ENCODE measurements around the gene POLN.

POLN gene

GRCh38 chr4:2083116-2083825, 158.7 kb downstream of the POLN start:
- Histone ChIP-seq H3K9me3 (ENCODE audit: low read depth, low read length) (no peaks in the 10 kb centered on the region), H3K27ac (no peak overlapping the region), H3K36me3 (ENCODE audit: insufficient read depth, low read length) (no peaks in the 10 kb centered on the region), H3K4me3 (no peak overlapping the region), H3K9ac (ENCODE audit: insufficient read length) (no peak overlapping the region)
- no peak for DNase-seq (ENCODE audit: low read depth, low spot score)
- TF ChIP-seq POLR2AphosphoS5 (IDR thresholded peaks at IDR 0.05; ENCODE audit: borderline replicate concordance, low read depth, low read length) = no peak
- TF ChIP-seq FOXP2 (optimal IDR thresholded peaks at IDR 0.05; ENCODE audit: control extremely low read depth, extremely low read length, insufficient read depth) = no peak
- TF ChIP-seq EZH2 (IDR thresholded peaks at IDR 0.05) = no peak

GRCh38 chr4:2082627-2083026, 159.3 kb downstream of the POLN start:
- no peak overlapping the region for H3K27ac ChIP-seq
- DNase-seq (ENCODE audit: low read depth, low spot score) = no peak
- no peak for TF ChIP-seq POLR2AphosphoS5 (IDR thresholded peaks at IDR 0.05; ENCODE audit: borderline replicate concordance, low read depth, low read length)
- no peak for TF ChIP-seq EZH2 (IDR thresholded peaks at IDR 0.05)
- no peak for TF ChIP-seq FOXP2 (optimal IDR thresholded peaks at IDR 0.05; ENCODE audit: control extremely low read depth, extremely low read length, insufficient read depth)

GRCh38 chr4:2082118-2082517, 159.8 kb downstream of the POLN start:
- H3K4me3 ChIP-seq = no peak overlapping the region
- TF ChIP-seq EZH2 (IDR thresholded peaks at IDR 0.05) (no peak), FOXP2 (optimal IDR thresholded peaks at IDR 0.05; ENCODE audit: control extremely low read depth, extremely low read length, insufficient read depth) (no peak), POLR2AphosphoS5 (IDR thresholded peaks at IDR 0.05; ENCODE audit: borderline replicate concordance, low read depth, low read length) (no peak)
- H3K36me3 ChIP-seq (ENCODE audit: insufficient read depth, low read length) = no peaks in the 10 kb centered on the region
- DNase-seq (ENCODE audit: low read depth, low spot score) = no peak
- H3K27ac ChIP-seq = no peak overlapping the region
- no peak overlapping the region for H3K9ac ChIP-seq (ENCODE audit: insufficient read length)
- H3K9me3 ChIP-seq (ENCODE audit: low read depth, low read length) = no peaks in the 10 kb centered on the region

More at GRCh38 chr4:2082627-2083026, 159.3 kb downstream of the POLN start:
- H3K9ac ChIP-seq (ENCODE audit: insufficient read length) = no peak overlapping the region
- no peaks in the 10 kb centered on the region for H3K36me3 ChIP-seq (ENCODE audit: insufficient read depth, low read length)
- no peak overlapping the region for H3K4me3 ChIP-seq
- H3K9me3 ChIP-seq (ENCODE audit: low read depth, low read length) = no peaks in the 10 kb centered on the region

GRCh38 chr4:2081540-2081939, 160.4 kb downstream of the POLN start:
- TF ChIP-seq EZH2 (IDR thresholded peaks at IDR 0.05) (no peak), POLR2AphosphoS5 (IDR thresholded peaks at IDR 0.05; ENCODE audit: borderline replicate concordance, low read depth, low read length) (no peak), FOXP2 (optimal IDR thresholded peaks at IDR 0.05; ENCODE audit: control extremely low read depth, extremely low read length, insufficient read depth) (no peak)
- Histone ChIP-seq H3K36me3 (ENCODE audit: insufficient read depth, low read length) (no peaks in the 10 kb centered on the region), H3K9me3 (ENCODE audit: low read depth, low read length) (no peaks in the 10 kb centered on the region), H3K27ac (no peak overlapping the region), H3K9ac (ENCODE audit: insufficient read length) (no peak overlapping the region), H3K4me3 (no peak overlapping the region)
- no peak for DNase-seq (ENCODE audit: low read depth, low spot score)

- Histone ChIP-seq H3K27ac (no peak overlapping the region), H3K36me3 (ENCODE audit: insufficient read depth, low read length) (no peaks in the 10 kb centered on the region), H3K4me3 (no peak overlapping the region), H3K9ac (ENCODE audit: insufficient read length) (no peak overlapping the region), H3K9me3 (ENCODE audit: low read depth, low read length) (no peaks in the 10 kb centered on the region)
- no peak for DNase-seq (ENCODE audit: low read depth, low spot score)
- TF ChIP-seq POLR2AphosphoS5 (IDR thresholded peaks at IDR 0.05; ENCODE audit: borderline replicate concordance, low read depth, low read length) (no peak), FOXP2 (optimal IDR thresholded peaks at IDR 0.05; ENCODE audit: control extremely low read depth, extremely low read length, insufficient read depth) (no peak), EZH2 (IDR thresholded peaks at IDR 0.05) (no peak)
Measured at GRCh38 chr4:2080429-2081300, 161.3 kb downstream of the POLN start.

- Histone ChIP-seq H3K9ac (ENCODE audit: insufficient read length) (no peak overlapping the region), H3K9me3 (ENCODE audit: low read depth, low read length) (no peaks in the 10 kb centered on the region), H3K36me3 (ENCODE audit: insufficient read depth, low read length) (no peaks in the 10 kb centered on the region), H3K27ac (no peak overlapping the region), H3K4me3 (no peak overlapping the region)
- DNase-seq (ENCODE audit: low read depth, low spot score) = no peak
- TF ChIP-seq FOXP2 (optimal IDR thresholded peaks at IDR 0.05; ENCODE audit: control extremely low read depth, extremely low read length, insufficient read depth) (no peak), EZH2 (IDR thresholded peaks at IDR 0.05) (no peak), POLR2AphosphoS5 (IDR thresholded peaks at IDR 0.05; ENCODE audit: borderline replicate concordance, low read depth, low read length) (no peak)
Measured at GRCh38 chr4:2079926-2080325, 162.0 kb downstream of the POLN start.

GRCh38 chr4:2079006-2079405, 162.9 kb downstream of the POLN start:
- no peaks in the 10 kb centered on the region for H3K9me3 ChIP-seq (ENCODE audit: low read depth, low read length)
- H3K4me3 ChIP-seq = no peak overlapping the region
- TF ChIP-seq FOXP2 (optimal IDR thresholded peaks at IDR 0.05; ENCODE audit: control extremely low read depth, extremely low read length, insufficient read depth) (no peak), EZH2 (IDR thresholded peaks at IDR 0.05) (no peak), POLR2AphosphoS5 (IDR thresholded peaks at IDR 0.05; ENCODE audit: borderline replicate concordance, low read depth, low read length) (no peak)
- no peak overlapping the region for H3K27ac ChIP-seq
- DNase-seq (ENCODE audit: low read depth, low spot score) = no peak
- no peak overlapping the region for H3K9ac ChIP-seq (ENCODE audit: insufficient read length)
- H3K36me3 ChIP-seq (ENCODE audit: insufficient read depth, low read length) = no peaks in the 10 kb centered on the region

GRCh38 chr4:2078584-2078983, 163.3 kb downstream of the POLN start:
- H3K9me3 ChIP-seq (ENCODE audit: low read depth, low read length) = no peaks in the 10 kb centered on the region
- no peak for DNase-seq (ENCODE audit: low read depth, low spot score)
- H3K27ac ChIP-seq = no peak overlapping the region
- H3K4me3 ChIP-seq = no peak overlapping the region
- H3K36me3 ChIP-seq (ENCODE audit: insufficient read depth, low read length) = no peaks in the 10 kb centered on the region
- H3K9ac ChIP-seq (ENCODE audit: insufficient read length) = no peak overlapping the region
- TF ChIP-seq FOXP2 (optimal IDR thresholded peaks at IDR 0.05; ENCODE audit: control extremely low read depth, extremely low read length, insufficient read depth) = no peak
- no peak for TF ChIP-seq EZH2 (IDR thresholded peaks at IDR 0.05)
- no peak for TF ChIP-seq POLR2AphosphoS5 (IDR thresholded peaks at IDR 0.05; ENCODE audit: borderline replicate concordance, low read depth, low read length)

All from SK-N-MC (cell line).